Measurements from ENCODE around the gene GAS2L2. TPM values are rescaled to one million over a fixed set of nuclear protein-coding genes. Genes with fewer than 3 reads are reported as not detected.

Gene GAS2L2
- total and polyA plus RNA-seq, 2 experiments from 2014 or later: 0.06 TPM; not detected in 1

- TF ChIP-seq ETS1 (IDR thresholded peaks at IDR 0.05) (no peak), STAT1 (IDR thresholded peaks at IDR 0.05; ENCODE audit: unreplicated experiment) (no peak), EZH2phosphoT487 (IDR thresholded peaks at IDR 0.05; ENCODE audit: unreplicated experiment) (no peak), CTCF (conservative IDR thresholded peaks at IDR 0.05; ENCODE audit: low read depth in 2 of 2) (no peak), ZNF114 (CRISPR knock-in tag; IDR thresholded peaks at IDR 0.05) (no peak), ZNF331 (CRISPR knock-in tag; IDR thresholded peaks at IDR 0.05; ENCODE audit: low read depth) (no peak)
Measured at GRCh38 chr17:35736236-35736635, 16.8 kb downstream of the GAS2L2 start (continued).

GRCh38 chr17:35735036-35735805, 17.8 kb downstream of the GAS2L2 start:
- no peak overlapping the region for H3K4me3 ChIP-seq
- 0 out of 2 replicates have a peak, but pooled peaks cover 3% of the 10 kb centered on the region for H3F3A ChIP-seq (replicated peaks; ENCODE audit: low read depth)
- H3K4me1 Mint-ChIP-seq: peaks cover 16% of the 10 kb centered on the region
- H3K4me3 Mint-ChIP-seq: no peak overlapping the region
- peaks cover 6% of the 10 kb centered on the region; the same call in 1 of the 3 replicates for H3K9me3 Mint-ChIP-seq
- H3K4me1 ChIP-seq (ENCODE audit: insufficient read depth): peaks cover 12% of the 10 kb centered on the region
- no peaks in the 10 kb centered on the region for H3K36me3 ChIP-seq (ENCODE audit: insufficient read depth)
- H4K20me1 ChIP-seq (replicated peaks; ENCODE audit: insufficient read depth): no peaks in the 10 kb centered on the region; the same call in 1 of the 2 replicates
- H3K4me2 ChIP-seq: no peak overlapping the region
- H2AFZ ChIP-seq: no peak overlapping the region
- H3K9me2 ChIP-seq (ENCODE audit: insufficient read depth): no peaks in the 10 kb centered on the region
- H3K27me3 ChIP-seq (ENCODE audit: insufficient read depth): peaks cover 37% of the 10 kb centered on the region
- no peak overlapping the region for H3K27ac ChIP-seq (ENCODE audit: low read depth)
- peaks cover 22% of the 10 kb centered on the region for H3K27me3 Mint-ChIP-seq (ENCODE audit: insufficient read depth, low read depth, poor library complexity)
- no peaks in the 10 kb centered on the region for H3K79me2 ChIP-seq (replicated peaks; ENCODE audit: insufficient read depth)
- peaks cover 3% of the 10 kb centered on the region; the same call in 1 of the 3 replicates for H3K36me3 Mint-ChIP-seq (ENCODE audit: low read depth)
- no peak overlapping the region; the same call in 1 of the 2 replicates for H3K27ac Mint-ChIP-seq
- no peak for ATAC-seq
- DNase-seq (ENCODE audit: low spot score): no peak
- TF ChIP-seq CTCF (conservative IDR thresholded peaks at IDR 0.05; ENCODE audit: low read depth in 2 of 2): no peak
- no peak for TF ChIP-seq ZNF331 (CRISPR knock-in tag; IDR thresholded peaks at IDR 0.05; ENCODE audit: low read depth)
- no peak for TF ChIP-seq CREB1 (CRISPR knock-in tag; IDR thresholded peaks at IDR 0.05; ENCODE audit: low read depth)
- TF ChIP-seq EZH2 (IDR thresholded peaks at IDR 0.05; ENCODE audit: low read depth, unreplicated experiment): no peak
- TF ChIP-seq POLR2AphosphoS5 (IDR thresholded peaks at IDR 0.05; ENCODE audit: low read depth): no peak
- no peak for TF ChIP-seq JUNB (IDR thresholded peaks at IDR 0.05; ENCODE audit: unreplicated experiment)
- no peak for TF ChIP-seq EZH2phosphoT487 (IDR thresholded peaks at IDR 0.05; ENCODE audit: unreplicated experiment)
- no peak for TF ChIP-seq ZNF462 (CRISPR knock-in tag; IDR thresholded peaks at IDR 0.05)

Measured in GM23338 (cell line).